WTC11 (cell line): ENCODE results near the gene RASD1. TPM values are rescaled to one million over a fixed set of nuclear protein-coding genes. Genes with fewer than 3 reads are reported as not detected.

Experiments
- ATAC-seq: fragments of 200-7000 bp; cut with Tn5 transposase; 2 replicates; pipeline ENCODE4 v1.10.0; 2021; ENCODE audit warnings: mild to moderate bottlenecking, moderate library complexity
- CTCF ChIA-PET: fragments of 300-600 bp; sonication (Branson Sonifier 250); formaldehyde crosslinking; loops from one replicate; lab custom pipeline; 2021; ENCODE audit warnings: antibody characterized with exemption; lab: Charles Lee
- POLR2A ChIA-PET: fragments of 350-600 bp; sonication (Branson Sonifier 250); formaldehyde crosslinking; loops from one replicate; lab custom pipeline; 2021; ENCODE audit warnings: antibody characterized with exemption; lab: Charles Lee
- DNase-seq: peaks from one replicate; pipeline ENCODE4 v3.0.0; 2021; ENCODE audit warnings: low spot score
- H3K27ac Mint-ChIP-seq: 2 replicates; pipeline ENCODE4 v1.8.0; 2021; ENCODE audit warnings: mixed read lengths
- H3K27me3 Mint-ChIP-seq: 2 replicates; pipeline ENCODE4 v1.8.0; 2021; ENCODE audit warnings: low read depth, mild to moderate bottlenecking, moderate library complexity, mixed read lengths
- H3K36me3 Mint-ChIP-seq: 2 replicates; pipeline ENCODE4 v1.8.0; 2021; ENCODE audit warnings: mixed read lengths
- H3K4me1 Mint-ChIP-seq: 2 replicates; pipeline ENCODE4 v1.8.0; 2022; ENCODE audit warnings: mixed read lengths
- H3K4me3 Mint-ChIP-seq: 2 replicates; pipeline ENCODE4 v1.8.0; 2021; ENCODE audit warnings: mild to moderate bottlenecking, moderate library complexity, mixed read lengths
- H3K9me3 Mint-ChIP-seq: 2 replicates; pipeline ENCODE4 v1.8.0; 2021; ENCODE audit warnings: mixed read lengths
- E2F1 ChIP-seq: sonication (generic); formaldehyde crosslinking; IDR thresholded peaks from 2 replicates; pipeline ENCODE4 v1.8.0; 2022; ENCODE audit warnings: mild to moderate bottlenecking, missing genetic modification reagents
- E2F4 ChIP-seq: sonication (generic); formaldehyde crosslinking; IDR thresholded peaks from 2 replicates; pipeline ENCODE4 v1.8.1; 2022; ENCODE audit warnings: low read depth, mild to moderate bottlenecking, moderate library complexity, missing genetic modification reagents, borderline replicate concordance
- EMX1 ChIP-seq: fragments of 250-450 bp; sonication (Bioruptor Pico); IDR thresholded peaks from 2 replicates; pipeline ENCODE4 v1.8.0; 2021; ENCODE audit warnings: mild to moderate bottlenecking
- ERG ChIP-seq: fragments of 250-450 bp; sonication (Bioruptor Pico); IDR thresholded peaks from 2 replicates; pipeline ENCODE4 v1.8.0; 2021; ENCODE audit warnings: mild to moderate bottlenecking
- ESRRA ChIP-seq: sonication (generic); formaldehyde crosslinking; IDR thresholded peaks from 2 replicates; pipeline ENCODE4 v1.8.1; 2022; ENCODE audit warnings: mild to moderate bottlenecking, missing genetic modification reagents, borderline replicate concordance
- FOXJ3 ChIP-seq: sonication (generic); formaldehyde crosslinking; IDR thresholded peaks from 2 replicates; pipeline ENCODE4 v1.9.0; 2021; ENCODE audit warnings: missing genetic modification reagents, mild to moderate bottlenecking, borderline replicate concordance
- GRHL2 ChIP-seq: fragments of 250-450 bp; sonication (Bioruptor Pico); IDR thresholded peaks from 2 replicates; pipeline ENCODE4 v1.8.0; 2022; ENCODE audit warnings: mild to moderate bottlenecking, moderate library complexity; ENCODE audit not compliant: insufficient replicate concordance, severe bottlenecking
- GTF2I ChIP-seq: fragments of 250-450 bp; sonication (Bioruptor Pico); conservative IDR thresholded peaks from 2 replicates; pipeline ENCODE4 v1.4.0; 2021; ENCODE audit warnings: mild to moderate bottlenecking
- KAT7 ChIP-seq: sonication (generic); formaldehyde crosslinking; IDR thresholded peaks from 2 replicates; pipeline ENCODE4 v1.8.1; 2023; ENCODE audit warnings: missing genetic modification reagents, mild to moderate bottlenecking, borderline replicate concordance
- NFE2L1 ChIP-seq: sonication (generic); formaldehyde crosslinking; IDR thresholded peaks from 2 replicates; pipeline ENCODE4 v1.8.1; 2023; ENCODE audit warnings: missing genetic modification reagents
- NFYB ChIP-seq: sonication (generic); formaldehyde crosslinking; conservative IDR thresholded peaks from 2 replicates; pipeline ENCODE4 v1.8.0; 2022; ENCODE audit warnings: low read depth, missing genetic modification reagents
- NR3C1 ChIP-seq: sonication (generic); formaldehyde crosslinking; conservative IDR thresholded peaks from 2 replicates; pipeline ENCODE4 v1.8.1; 2023; ENCODE audit warnings: low read depth, mild to moderate bottlenecking, missing genetic modification reagents
- PRDM15 ChIP-seq: sonication (generic); formaldehyde crosslinking; IDR thresholded peaks from 2 replicates; pipeline ENCODE4 v1.8.0; 2022; ENCODE audit warnings: missing genetic modification reagents
- SOX15 ChIP-seq: fragments of 250-450 bp; sonication (Bioruptor Pico); IDR thresholded peaks from 2 replicates; pipeline ENCODE4 v1.9.0; 2021; ENCODE audit warnings: mild to moderate bottlenecking
- SP1 ChIP-seq: sonication (generic); formaldehyde crosslinking; conservative IDR thresholded peaks from 2 replicates; pipeline ENCODE4 v1.8.1; 2022; ENCODE audit warnings: missing genetic modification reagents
- TP53 ChIP-seq: sonication (generic); formaldehyde crosslinking; IDR thresholded peaks from 2 replicates; pipeline ENCODE4 v1.8.1; 2023; ENCODE audit warnings: mild to moderate bottlenecking, missing genetic modification reagents
- USF1 ChIP-seq: sonication (generic); formaldehyde crosslinking; IDR thresholded peaks from 2 replicates; pipeline ENCODE4 v1.8.0; 2022; ENCODE audit warnings: mild to moderate bottlenecking, missing genetic modification reagents
- ZBTB43 ChIP-seq: sonication (generic); formaldehyde crosslinking; IDR thresholded peaks from 2 replicates; pipeline ENCODE4 v1.8.1; 2023; ENCODE audit warnings: mild to moderate bottlenecking, missing genetic modification reagents
- ZMAT4 ChIP-seq: fragments of 250-450 bp; sonication (Bioruptor Pico); IDR thresholded peaks from 2 replicates; pipeline ENCODE4 v1.9.0; 2021; ENCODE audit warnings: mild to moderate bottlenecking
- ZNF219 ChIP-seq: sonication (generic); formaldehyde crosslinking; IDR thresholded peaks from 2 replicates; pipeline ENCODE4 v1.8.0; 2023; ENCODE audit warnings: missing genetic modification reagents, mild to moderate bottlenecking, borderline replicate concordance
- ZNF317 ChIP-seq: sonication (generic); formaldehyde crosslinking; IDR thresholded peaks from 2 replicates; pipeline ENCODE4 v1.8.1; 2023; ENCODE audit warnings: low read depth, mild to moderate bottlenecking, moderate library complexity, missing genetic modification reagents, borderline replicate concordance
- total RNA-seq: library from RNA; stranded (reverse); gene quantifications from 3 replicates; pipeline ENCODE4 v1.2.3, GENCODE V29; 2021

Gene RASD1
- total RNA-seq, 1 experiment from 2014 or later = 5.1 TPM

- Mint-ChIP-seq H3K4me1 (peaks cover 27% of the 10 kb centered on the region), H3K36me3 (peaks cover 5% of the 10 kb centered on the region; the same call in 1 of the 2 replicates), H3K27ac (peak overlapping the region; percentile 85), H3K9me3 (0 out of 2 replicates have a peak, but pooled peaks cover 6% of the 10 kb centered on the region), H3K27me3 (no peaks in the 10 kb centered on the region), H3K4me3 (no peak overlapping the region)
- POLR2A ChIA-PET = no interaction called here
- no peak for TF ChIP-seq GTF2I
- TF ChIP-seq SOX15 (CRISPR knock-in tag) = no peak
- no peak for TF ChIP-seq ZBTB43 (CRISPR knock-in tag)
- no peak for TF ChIP-seq GRHL2 (CRISPR knock-in tag)
- no peak for TF ChIP-seq PRDM15 (CRISPR knock-in tag)
- no peak for TF ChIP-seq EMX1 (CRISPR knock-in tag)
- no peak for TF ChIP-seq ESRRA (CRISPR knock-in tag)
- no peak for TF ChIP-seq NFE2L1 (CRISPR knock-in tag)
- no peak for TF ChIP-seq NR3C1 (CRISPR knock-in tag)
- TF ChIP-seq E2F4 (CRISPR knock-in tag) = no peak
- DNase-seq (no peak), ATAC-seq (no peak)
- CTCF ChIA-PET = interaction anchor here (2.3 kb wide), 1 partner anchor 30 kb away, joined by 11 read pairs; the partner anchor contains the start of gene RASD1
Observed at GRCh38 chr17:17526369-17526768, 30.2 kb upstream of the RASD1 start.

GRCh38 chr17:17525956-17526355, 29.8 kb upstream of the RASD1 start:
- Mint-ChIP-seq H3K27ac (no peak overlapping the region), H3K9me3 (0 out of 2 replicates have a peak, but pooled peaks cover 6% of the 10 kb centered on the region), H3K36me3 (peaks cover 5% of the 10 kb centered on the region; the same call in 1 of the 2 replicates), H3K4me1 (peaks cover 27% of the 10 kb centered on the region), H3K27me3 (no peaks in the 10 kb centered on the region), H3K4me3 (no peak overlapping the region)
- no peak for DNase-seq
- POLR2A ChIA-PET = no interaction called here
- ATAC-seq = no peak
- CTCF ChIA-PET = interaction anchor here (2.3 kb wide), 1 partner anchor 30 kb away, joined by 11 read pairs; the partner anchor contains the start of gene RASD1
- no peak for TF ChIP-seq USF1 (CRISPR knock-in tag)
- no peak for TF ChIP-seq ZNF317
- TF ChIP-seq NR3C1 (CRISPR knock-in tag) = no peak
- no peak for TF ChIP-seq NFYB (CRISPR knock-in tag)
- TF ChIP-seq TP53 (CRISPR knock-in tag) = no peak
- no peak for TF ChIP-seq ESRRA (CRISPR knock-in tag)
- TF ChIP-seq ZNF219 (CRISPR knock-in tag) = no peak
- no peak for TF ChIP-seq FOXJ3 (CRISPR knock-in tag)
- TF ChIP-seq E2F1 = no peak
- no peak for TF ChIP-seq ERG (CRISPR knock-in tag)
- no peak for TF ChIP-seq KAT7
- no peak for TF ChIP-seq PRDM15 (CRISPR knock-in tag)
- no peak for TF ChIP-seq SP1 (CRISPR knock-in tag)
- TF ChIP-seq ZMAT4 (CRISPR knock-in tag) = no peak
